ENCODE measurements around the gene RTL1.

The RTL1 gene

GRCh38 chr14:100839681-100840111, 63.8 kb downstream of the RTL1 start:
- no peaks in the 10 kb centered on the region for H3K36me3 ChIP-seq (ENCODE audit: insufficient read depth, low read length)
- peaks cover 5% of the 10 kb centered on the region for H3K4me1 ChIP-seq (ENCODE audit: insufficient read depth, low read length)
- H3K27me3 ChIP-seq (ENCODE audit: control insufficient read depth in 1 of 2, insufficient read depth in 2 of 2, low read length in 2 of 2), result no peaks in the 10 kb centered on the region
- no peak overlapping the region for H3K4me3 ChIP-seq (ENCODE audit: low read depth in 1 of 2, low read length in 2 of 2)
- no peak overlapping the region for H3K27ac ChIP-seq (ENCODE audit: low read depth, low read length)
- H3K9ac ChIP-seq (ENCODE audit: low read length), result no peak overlapping the region
- no peaks in the 10 kb centered on the region for H3K9me3 ChIP-seq (ENCODE audit: low read length)

GRCh38 chr14:100839315-100839585, 64.3 kb downstream of the RTL1 start:
- H3K36me3 ChIP-seq (ENCODE audit: insufficient read depth, low read length), result no peaks in the 10 kb centered on the region
- no peak overlapping the region for H3K9ac ChIP-seq (ENCODE audit: low read length)
- H3K27ac ChIP-seq (ENCODE audit: low read depth, low read length), result no peak overlapping the region
- H3K4me1 ChIP-seq (ENCODE audit: insufficient read depth, low read length), result peaks cover 5% of the 10 kb centered on the region
- no peaks in the 10 kb centered on the region for H3K27me3 ChIP-seq (ENCODE audit: control insufficient read depth in 1 of 2, insufficient read depth in 2 of 2, low read length in 2 of 2)
- H3K9me3 ChIP-seq (ENCODE audit: low read length), result no peaks in the 10 kb centered on the region
- no peak overlapping the region for H3K4me3 ChIP-seq (ENCODE audit: low read depth in 1 of 2, low read length in 2 of 2)

GRCh38 chr14:100838493-100839314, 64.8 kb downstream of the RTL1 start:
- no peaks in the 10 kb centered on the region for H3K27me3 ChIP-seq (ENCODE audit: control insufficient read depth in 1 of 2, insufficient read depth in 2 of 2, low read length in 2 of 2)
- no peak overlapping the region for H3K27ac ChIP-seq (ENCODE audit: low read depth, low read length)
- H3K9ac ChIP-seq (ENCODE audit: low read length), result no peak overlapping the region
- peaks cover 5% of the 10 kb centered on the region for H3K4me1 ChIP-seq (ENCODE audit: insufficient read depth, low read length)
- no peaks in the 10 kb centered on the region for H3K9me3 ChIP-seq (ENCODE audit: low read length)
- H3K36me3 ChIP-seq (ENCODE audit: insufficient read depth, low read length), result no peaks in the 10 kb centered on the region
- H3K4me3 ChIP-seq (ENCODE audit: low read depth in 1 of 2, low read length in 2 of 2), result no peak overlapping the region

GRCh38 chr14:100837805-100838350, 65.6 kb downstream of the RTL1 start:
- no peaks in the 10 kb centered on the region for H3K9me3 ChIP-seq (ENCODE audit: low read length)
- no peak overlapping the region for H3K9ac ChIP-seq (ENCODE audit: low read length)
- no peaks in the 10 kb centered on the region for H3K4me1 ChIP-seq (ENCODE audit: insufficient read depth, low read length)
- no peak overlapping the region for H3K27ac ChIP-seq (ENCODE audit: low read depth, low read length)
- no peaks in the 10 kb centered on the region for H3K27me3 ChIP-seq (ENCODE audit: control insufficient read depth in 1 of 2, insufficient read depth in 2 of 2, low read length in 2 of 2)
- no peaks in the 10 kb centered on the region for H3K36me3 ChIP-seq (ENCODE audit: insufficient read depth, low read length)
- H3K4me3 ChIP-seq (ENCODE audit: low read depth in 1 of 2, low read length in 2 of 2), result no peak overlapping the region

GRCh38 chr14:100836941-100837804, 66.3 kb downstream of the RTL1 start:
- Histone ChIP-seq H3K27me3 (ENCODE audit: control insufficient read depth in 1 of 2, insufficient read depth in 2 of 2, low read length in 2 of 2) (no peaks in the 10 kb centered on the region), H3K9ac (ENCODE audit: low read length) (no peak overlapping the region), H3K4me3 (ENCODE audit: low read depth in 1 of 2, low read length in 2 of 2) (no peak overlapping the region), H3K36me3 (ENCODE audit: insufficient read depth, low read length) (no peaks in the 10 kb centered on the region), H3K4me1 (ENCODE audit: insufficient read depth, low read length) (no peaks in the 10 kb centered on the region), H3K9me3 (ENCODE audit: low read length) (no peaks in the 10 kb centered on the region), H3K27ac (ENCODE audit: low read depth, low read length) (no peak overlapping the region)

- Histone ChIP-seq H3K4me3 (ENCODE audit: low read depth in 1 of 2, low read length in 2 of 2) (no peak overlapping the region), H3K9ac (ENCODE audit: low read length) (no peak overlapping the region), H3K4me1 (ENCODE audit: insufficient read depth, low read length) (no peaks in the 10 kb centered on the region), H3K27me3 (ENCODE audit: control insufficient read depth in 1 of 2, insufficient read depth in 2 of 2, low read length in 2 of 2) (no peaks in the 10 kb centered on the region), H3K36me3 (ENCODE audit: insufficient read depth, low read length) (no peaks in the 10 kb centered on the region), H3K9me3 (ENCODE audit: low read length) (no peaks in the 10 kb centered on the region), H3K27ac (ENCODE audit: low read depth, low read length) (no peak overlapping the region)
These were observed 67.2 kb downstream of the RTL1 start for GRCh38 chr14:100836311-100836805.

- H3K27me3 ChIP-seq (ENCODE audit: control insufficient read depth in 1 of 2, insufficient read depth in 2 of 2, low read length in 2 of 2), result no peaks in the 10 kb centered on the region
These were observed 67.8 kb downstream of the RTL1 start for GRCh38 chr14:100835548-100836310.

GRCh38 chr14:100834794-100835547, 68.6 kb downstream of the RTL1 start:
- no peaks in the 10 kb centered on the region for H3K4me1 ChIP-seq (ENCODE audit: insufficient read depth, low read length)
- H3K4me3 ChIP-seq (ENCODE audit: low read depth in 1 of 2, low read length in 2 of 2), result no peak overlapping the region
- no peak overlapping the region for H3K27ac ChIP-seq (ENCODE audit: low read depth, low read length)
- H3K9ac ChIP-seq (ENCODE audit: low read length), result no peak overlapping the region
- H3K36me3 ChIP-seq (ENCODE audit: insufficient read depth, low read length), result no peaks in the 10 kb centered on the region
- H3K27me3 ChIP-seq (ENCODE audit: control insufficient read depth in 1 of 2, insufficient read depth in 2 of 2, low read length in 2 of 2), result no peaks in the 10 kb centered on the region
- H3K9me3 ChIP-seq (ENCODE audit: low read length), result no peaks in the 10 kb centered on the region

More at GRCh38 chr14:100835548-100836310, 67.8 kb downstream of the RTL1 start:
- no peak overlapping the region for H3K27ac ChIP-seq (ENCODE audit: low read depth, low read length)
- H3K4me3 ChIP-seq (ENCODE audit: low read depth in 1 of 2, low read length in 2 of 2), result no peak overlapping the region
- no peaks in the 10 kb centered on the region for H3K4me1 ChIP-seq (ENCODE audit: insufficient read depth, low read length)
- H3K36me3 ChIP-seq (ENCODE audit: insufficient read depth, low read length), result no peaks in the 10 kb centered on the region
- H3K9ac ChIP-seq (ENCODE audit: low read length), result no peak overlapping the region
- no peaks in the 10 kb centered on the region for H3K9me3 ChIP-seq (ENCODE audit: low read length)

- no peak overlapping the region for H3K4me3 ChIP-seq (ENCODE audit: low read depth in 1 of 2, low read length in 2 of 2)
- no peak overlapping the region for H3K9ac ChIP-seq (ENCODE audit: low read length)
- H3K27me3 ChIP-seq (ENCODE audit: control insufficient read depth in 1 of 2, insufficient read depth in 2 of 2, low read length in 2 of 2), result peaks cover 0 to 2% of the 10 kb centered on the region in 2 donors
These were observed 69.3 kb downstream of the RTL1 start for GRCh38 chr14:100834082-100834793.

GRCh38 chr14:100832311-100832960, 71.1 kb downstream of the RTL1 start:
- Histone ChIP-seq H3K27me3 (ENCODE audit: control insufficient read depth in 1 of 2, insufficient read depth in 2 of 2, low read length in 2 of 2) (peaks cover 0 to 17% of the 10 kb centered on the region in 2 donors), H3K9me3 (ENCODE audit: low read length) (no peaks in the 10 kb centered on the region), H3K9ac (ENCODE audit: low read length) (no peak overlapping the region), H3K27ac (ENCODE audit: low read depth, low read length) (no peak overlapping the region), H3K36me3 (ENCODE audit: insufficient read depth, low read length) (no peaks in the 10 kb centered on the region), H3K4me1 (ENCODE audit: insufficient read depth, low read length) (no peaks in the 10 kb centered on the region), H3K4me3 (ENCODE audit: low read depth in 1 of 2, low read length in 2 of 2) (no peak overlapping the region)

More at GRCh38 chr14:100834082-100834793, 69.3 kb downstream of the RTL1 start:
- Histone ChIP-seq H3K36me3 (ENCODE audit: insufficient read depth, low read length) (no peaks in the 10 kb centered on the region), H3K9me3 (ENCODE audit: low read length) (no peaks in the 10 kb centered on the region), H3K4me1 (ENCODE audit: insufficient read depth, low read length) (no peaks in the 10 kb centered on the region), H3K27ac (ENCODE audit: low read depth, low read length) (no peak overlapping the region)
